IPS-NIHi7 (cell line): ENCODE measurements around the gene ZNF722.
"Not testable (repeated sequence)": the region's sequence is repeated elsewhere in the genome, so short reads cannot be mapped to it uniquely, and the experiment has no call there.

Experiments used
- DNase-seq: peaks from one replicate; pipeline ENCODE4 v3.0.0; 2012; ENCODE audit warnings: mixed read lengths; ENCODE audit errors: extremely low spot score

The ZNF722 gene

DNA sequence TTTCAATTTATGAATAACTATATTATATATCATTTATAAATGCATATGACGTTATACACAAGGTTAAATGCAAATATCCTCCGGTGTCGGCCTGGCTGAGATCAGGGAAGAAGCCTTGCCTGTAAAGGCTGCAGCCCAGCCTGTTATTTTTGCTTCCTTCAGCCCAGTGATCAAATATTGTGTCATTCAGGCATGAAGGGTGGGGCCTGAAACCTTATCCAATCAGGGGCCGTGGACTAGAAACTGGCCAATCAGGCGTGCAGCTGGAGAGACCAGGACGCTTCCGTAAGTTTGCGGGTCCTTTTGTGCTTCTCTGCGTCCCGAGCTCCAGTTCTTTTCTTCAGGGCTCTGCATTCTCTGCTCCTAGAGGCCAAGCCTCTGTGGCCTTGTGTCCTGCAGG is at the start of gene ZNF722:
ZNF722 (plus strand) TSS at position 301 of the 400 bp plus-strand sequence. CDS start 113 bp downstream, outside the sequence.
- no peak for DNase-seq

DNA sequence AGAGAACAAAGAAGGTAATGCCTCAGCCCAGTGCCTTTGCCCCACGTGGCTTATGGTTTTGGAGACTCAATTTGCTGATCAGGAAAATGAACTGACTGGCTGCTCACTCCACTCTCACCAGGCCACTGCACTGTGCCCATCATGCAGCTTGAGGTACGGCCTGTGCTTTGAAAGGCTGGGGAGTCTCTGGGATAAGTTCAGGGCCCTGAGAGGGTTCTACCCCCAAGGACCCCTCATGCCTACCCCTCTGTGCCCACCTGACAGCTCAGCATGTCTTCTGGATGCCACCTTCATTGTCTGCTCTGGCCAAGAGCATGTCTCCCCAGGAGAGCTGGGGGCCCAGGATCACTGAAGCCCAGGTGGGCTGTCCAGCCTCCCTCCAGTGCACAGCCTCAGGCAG is 45.5 kb upstream of the ZNF722 start:
- no peak for DNase-seq

DNA sequence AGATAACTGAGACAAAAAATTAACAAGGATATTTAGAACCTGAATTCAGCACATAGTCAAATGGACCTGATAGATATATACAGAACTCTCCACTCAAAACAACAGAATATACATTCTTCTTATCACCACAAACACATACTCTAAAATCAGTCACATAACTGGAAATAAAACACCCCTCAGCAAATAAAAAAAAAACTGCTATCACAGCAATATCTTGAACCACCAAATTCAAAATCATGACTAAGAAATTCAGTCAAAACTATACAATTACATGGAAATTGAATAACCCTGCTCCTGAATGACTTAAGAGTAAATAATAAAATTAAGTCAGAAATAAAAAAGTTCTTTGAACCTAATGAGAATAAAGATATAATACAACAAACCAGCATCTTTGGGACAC is 30.0 kb upstream of the ZNF722 start:
- DNase-seq = no peak

DNA sequence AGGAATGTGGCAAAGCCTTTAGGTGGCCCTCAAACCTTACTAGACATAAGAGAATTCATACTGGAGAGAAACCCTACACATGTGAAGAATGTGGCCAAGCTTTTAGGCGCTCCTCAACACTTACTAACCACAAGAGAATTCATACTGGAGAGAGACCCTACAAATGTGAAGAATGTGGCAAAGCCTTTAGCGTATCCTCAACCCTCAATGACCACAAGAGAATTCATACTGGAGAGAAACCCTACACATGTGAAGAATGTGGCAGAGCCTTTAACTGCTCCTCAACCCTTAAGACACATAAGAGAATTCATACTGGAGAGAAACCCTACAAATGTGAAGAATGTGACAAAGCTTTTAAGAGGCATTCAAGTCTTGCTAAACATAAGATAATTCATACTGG is 16.8 kb downstream of the ZNF722 start:
- DNase-seq = not testable (repeated sequence)

DNA sequence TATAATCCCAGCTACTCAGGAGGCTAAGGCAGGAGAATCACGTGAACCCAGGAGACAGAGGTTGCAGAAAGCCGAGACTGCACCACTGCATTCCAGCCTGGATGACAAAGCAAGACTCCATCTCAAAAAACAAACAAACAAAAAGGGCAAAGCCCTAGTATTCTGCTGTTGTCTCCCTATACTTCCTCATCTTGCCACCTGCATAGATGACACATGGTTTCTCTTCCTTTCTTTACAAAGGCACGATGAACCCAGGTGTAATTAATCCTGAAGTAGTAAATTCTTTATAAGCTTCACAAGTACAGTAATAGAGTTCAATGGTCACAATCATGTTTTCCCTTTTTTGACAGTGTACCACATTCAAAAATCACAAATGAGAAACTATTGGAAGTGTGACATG is 36.7 kb downstream of the ZNF722 start:
- DNase-seq = no peak

DNA sequence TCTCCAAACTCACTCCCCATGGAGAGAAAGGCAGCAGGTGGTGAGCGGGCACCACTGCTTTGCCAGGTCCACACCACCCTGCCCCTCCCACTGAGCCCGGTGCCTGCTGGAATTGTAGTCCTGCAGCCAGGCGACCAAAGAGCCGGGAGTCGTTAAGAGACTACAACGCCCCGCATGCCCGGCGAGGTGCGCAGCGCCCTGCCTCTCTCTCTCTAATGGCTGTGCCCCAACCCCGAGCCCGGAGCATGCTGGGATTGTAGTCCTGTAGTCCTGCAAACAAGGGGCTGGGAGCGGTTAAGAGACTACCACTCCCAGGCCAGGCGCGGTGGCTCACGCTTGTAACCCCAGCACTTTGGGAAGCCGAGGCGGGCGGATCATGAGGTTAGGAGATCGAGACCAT is 38.4 kb downstream of the ZNF722 start:
- DNase-seq = no peak

DNA sequence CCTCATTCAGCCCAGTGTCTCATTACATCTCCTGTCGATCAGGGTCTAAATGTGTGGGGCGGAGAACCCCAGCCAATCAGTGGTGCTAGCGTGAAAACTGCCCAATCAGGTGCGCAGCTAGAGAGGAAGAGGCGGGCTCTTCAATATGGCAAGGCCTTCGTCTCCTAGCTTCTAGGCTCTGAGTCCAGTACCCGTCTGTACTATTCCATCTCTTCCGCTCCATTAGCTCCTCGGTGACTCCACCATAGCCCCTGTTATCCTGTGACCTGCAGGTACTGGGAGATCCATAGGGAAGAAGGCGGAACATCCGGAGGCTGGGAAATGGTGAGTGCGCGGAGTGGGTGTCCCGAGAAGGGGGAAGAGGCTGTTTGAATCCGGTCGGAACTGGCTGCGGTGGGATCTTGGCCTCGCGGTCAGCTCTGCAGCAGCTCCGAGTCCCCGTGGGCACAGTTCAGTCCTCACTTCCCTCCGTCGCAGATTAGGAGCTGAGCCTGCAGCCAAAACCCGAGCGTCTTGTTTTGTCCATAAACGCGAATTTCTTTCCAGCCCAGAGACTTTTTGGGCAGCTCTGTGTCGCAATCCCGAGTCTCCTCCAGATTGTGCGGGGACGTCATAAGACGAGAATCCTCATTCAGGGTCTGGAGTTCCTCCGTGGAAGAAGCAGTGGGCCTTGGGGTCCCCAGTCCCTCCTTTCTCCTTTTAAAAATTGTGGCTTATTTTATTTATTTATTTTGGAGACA is 46.8 kb downstream of the ZNF722 start, which contains the start of gene ZNF727:
ZNF727 (plus strand) TSS at position 134 of the 740 bp plus-strand sequence; CDS start at position 322, 188 bp downstream.
- no peak for DNase-seq

DNA sequence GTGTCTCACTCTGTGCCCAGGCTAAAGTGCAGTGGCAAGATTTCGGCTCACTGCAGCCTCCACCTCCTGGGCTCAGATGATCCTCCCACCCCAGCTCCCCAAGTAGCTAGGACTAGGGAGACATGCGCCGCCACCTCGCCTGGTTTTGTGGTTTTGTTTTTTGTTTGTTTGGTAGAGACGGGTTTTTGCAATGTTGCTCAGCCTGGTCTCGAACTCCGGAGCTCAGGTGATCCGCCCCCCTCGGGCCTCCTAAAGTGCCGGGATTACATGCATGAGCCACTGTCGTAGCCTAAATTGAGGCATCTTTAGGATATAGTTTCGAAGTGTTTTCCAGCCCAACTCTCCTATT is 47.4 kb downstream of the ZNF722 start:
- DNase-seq = no peak
